Nasal cavity respiratory epithelium epithelial cell of viscerocranial mucosa (primary cell): ENCODE measurements around the gene LDB3. TPM values are rescaled to one million over a fixed set of nuclear protein-coding genes. Genes with fewer than 3 reads are reported as not detected.

Experiments
- total RNA-seq: library from RNA; depleted of rRNA; stranded (reverse); fragments of >200 nt; gene quantifications from 2 replicates; pipeline ENCODE4 v1.2.3, GENCODE V29; 2014

The LDB3 gene
- under 0.01 and 0.07 TPM in 2 replicates for total RNA-seq

DNA sequence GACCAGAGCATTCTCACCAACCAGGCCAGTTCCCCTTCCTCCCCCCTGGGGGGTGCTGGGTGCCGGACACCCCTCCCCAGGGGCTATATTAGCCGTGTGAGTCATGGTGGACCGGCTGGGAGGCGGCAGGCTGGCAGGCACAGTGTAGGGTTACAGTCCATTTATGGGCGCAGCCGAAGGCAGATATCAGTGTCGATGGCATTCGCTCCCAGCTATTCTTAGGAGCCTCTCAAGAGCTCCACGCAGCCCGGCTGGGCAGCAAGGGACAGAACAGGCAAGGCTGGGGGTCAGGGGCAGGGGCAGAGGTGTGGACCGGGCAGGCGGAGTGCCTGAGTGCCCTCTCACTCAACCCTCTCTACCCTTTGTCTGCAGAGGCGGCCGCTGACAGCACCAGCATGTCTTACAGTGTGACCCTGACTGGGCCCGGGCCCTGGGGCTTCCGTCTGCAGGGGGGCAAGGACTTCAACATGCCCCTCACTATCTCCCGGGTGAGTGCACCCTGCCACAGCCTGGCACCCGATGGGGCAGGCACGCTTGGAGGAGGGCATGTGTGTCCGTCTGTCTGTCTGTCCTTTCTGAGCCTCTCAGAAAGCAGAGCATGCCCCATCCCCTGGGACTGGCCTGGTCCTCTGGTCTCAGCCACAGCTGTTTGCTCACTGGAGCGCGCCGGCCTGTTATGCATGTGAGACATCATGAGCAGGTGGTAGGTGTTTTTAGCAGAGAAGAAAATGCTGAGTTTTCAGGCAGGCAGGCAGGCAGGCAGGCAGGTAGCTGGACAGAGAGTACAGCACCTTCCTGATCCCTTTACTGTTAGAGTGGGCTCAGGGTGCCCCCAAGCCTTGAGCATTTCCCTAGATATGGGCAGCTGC is at the start of gene LDB3:
Gene LDB3, plus strand, starts transcription at position 215 of the 869 bp plus-strand sequence. Its CDS starts 181 bp downstream, at position 396.

DNA sequence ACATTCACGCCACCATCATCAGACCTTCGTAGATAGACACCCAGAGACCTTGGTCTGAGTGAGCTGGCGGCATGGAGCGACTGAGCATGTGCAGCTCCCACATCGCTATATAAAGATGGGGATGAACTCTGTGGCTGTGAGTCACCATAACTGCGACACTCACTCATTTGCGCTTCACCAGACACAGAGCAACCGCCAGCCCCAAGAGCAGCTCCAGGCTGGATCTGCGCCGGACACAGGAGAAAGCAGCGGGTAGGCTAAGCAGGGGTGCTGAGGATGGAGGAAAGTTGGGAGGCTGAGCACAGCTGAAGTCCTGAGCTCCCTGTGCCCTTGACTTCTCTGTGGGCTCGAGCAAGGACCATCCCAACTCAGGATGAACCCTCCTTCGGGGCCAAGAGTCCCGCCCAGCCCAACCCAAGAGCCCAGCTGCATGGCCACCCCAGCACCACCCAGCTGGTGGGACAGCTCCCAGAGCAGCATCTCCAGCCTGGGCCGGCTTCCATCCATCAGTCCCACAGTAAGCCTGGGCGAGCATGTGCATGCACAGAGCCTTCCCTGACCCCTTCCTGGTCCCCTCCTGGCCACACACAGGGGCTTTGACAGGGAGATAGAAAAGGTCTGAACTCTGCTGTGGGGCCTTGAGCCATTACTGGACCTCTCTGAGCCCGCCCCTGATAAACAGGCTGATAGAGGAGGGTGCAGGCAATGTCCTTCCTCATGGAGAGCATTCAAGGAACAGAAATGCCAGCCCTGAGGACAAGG is 13.7 kb upstream of the LDB3 start, which contains the start of gene OPN4:
Gene OPN4, plus strand, starts transcription at position 137 of the 762 bp plus-strand sequence. Its CDS starts 237 bp downstream, at position 374.

GRCh38 chr10:86756511-86757112 is 88.3 kb downstream of the LDB3 start, which contains the start of gene BMPR1A:
BMPR1A (plus strand) TSS chr10:86756619; CDS start chr10:86876019, 119,400 bp downstream.

Other genes starting within 250 kb of the LDB3 start
- gene WAPL, start 146.7 kb upstream of the LDB3 start, total RNA-seq = 68.4 and 78.0 TPM in 2 replicates
- gene OPN4, start 14.0 kb upstream of the LDB3 start, total RNA-seq = not detected in 2 replicates
- gene BMPR1A, start 88.1 kb downstream of the LDB3 start, total RNA-seq = 35.2 and 48.2 TPM in 2 replicates